Measurements from ENCODE around the gene CACNG6.

GRCh38 chr19:53977991-53978731 is 13.3 kb upstream of the CACNG6 start:
- no peak for TF ChIP-seq EZH2 (IDR thresholded peaks at IDR 0.05; ENCODE audit: insufficient read depth, poor library complexity, severe bottlenecking)
- TF ChIP-seq EZH2phosphoT487 (IDR thresholded peaks at IDR 0.05; ENCODE audit: insufficient read depth, low read depth), result no peak
